Common myeloid progenitor, CD34-positive (primary cell): ENCODE results near the gene TMEM212.
A peak's percentile ranks its signal among the peaks of the same experiment; 100 is the strongest.

ENCODE experiments used
- CTCF ChIA-PET: fragments of 350-600 bp; sonication (Branson Sonifier 250); formaldehyde crosslinking; loops from one replicate; lab custom pipeline; 2021; ENCODE audit warnings: antibody characterized with exemption; lab: Charles Lee
- POLR2A ChIA-PET: fragments of 350-600 bp; sonication (Branson Sonifier 250); formaldehyde crosslinking; loops from one replicate; lab custom pipeline; 2021; ENCODE audit warnings: antibody characterized with exemption; lab: Charles Lee
- DNase-seq, 3 donors: peaks; one replicate each; pipeline versions ENCODE4 v3.0.0 to v3.0.0-alpha.2; 2013
- H3K27ac ChIP-seq, 2 experiments: 1 replicate in 1 of 2; 2 replicates in 1 of 2; pipeline ENCODE4 v1.7.0; 2013; ENCODE audit warnings: inconsistent platforms in 2 of 2, low read length in 2 of 2, mild to moderate bottlenecking in 2 of 2, low read depth in 1 of 2, moderate library complexity in 1 of 2; ENCODE audit not compliant: severe bottlenecking in 2 of 2, insufficient read depth in 1 of 2, poor library complexity in 1 of 2
- H3K27me3 ChIP-seq, 5 experiments: replicated peaks in 2 of 5; 1 replicate in 3 of 5; 2 replicates in 2 of 5; pipeline versions ENCODE4 v1.6.1 to v1.7.0; 2013; ENCODE audit warnings: low read length in 4 of 5, mild to moderate bottlenecking in 2 of 5, moderate library complexity in 2 of 5, inconsistent platforms in 1 of 5; ENCODE audit not compliant: insufficient read depth in 5 of 5, control insufficient read depth in 4 of 5
- H3K36me3 ChIP-seq, 4 experiments: 1 replicate in 2 of 4; 2 replicates in 2 of 4; pipeline versions ENCODE4 v1.6.1 to v1.7.0; 2013; ENCODE audit warnings: low read length in 3 of 4, control low read depth in 1 of 4, mild to moderate bottlenecking in 1 of 4; ENCODE audit not compliant: control insufficient read depth in 4 of 4, insufficient read depth in 4 of 4
- H3K4me1 ChIP-seq, 4 experiments: 1 replicate in 3 of 4; 2 replicates in 1 of 4; pipeline versions ENCODE4 v1.6.1 to v1.7.1; 2013; ENCODE audit warnings: low read length in 3 of 4, mild to moderate bottlenecking in 3 of 4, control low read depth in 1 of 4, inconsistent platforms in 1 of 4, moderate library complexity in 1 of 4; ENCODE audit not compliant: control insufficient read depth in 4 of 4, insufficient read depth in 4 of 4; ENCODE audit errors: control extremely low read depth in 1 of 4
- H3K4me3 ChIP-seq, 7 experiments: 1 replicate in 4 of 7; 2 replicates in 3 of 7; pipeline versions ENCODE4 v1.5.1 to v1.7.0; 2013; ENCODE audit warnings: mild to moderate bottlenecking in 7 of 7, low read length in 6 of 7, moderate library complexity in 6 of 7, inconsistent platforms in 2 of 7, low read depth in 2 of 7, control low read depth in 1 of 7; ENCODE audit not compliant: insufficient read depth in 4 of 7, control insufficient read depth in 1 of 7; ENCODE audit errors: extremely low read depth in 1 of 7
- H3K9me3 ChIP-seq, 5 experiments: 1 replicate in 4 of 5; 2 replicates in 1 of 5; pipeline versions ENCODE4 v1.6.1 to v1.7.1; 2013; ENCODE audit warnings: low read length in 4 of 5, mild to moderate bottlenecking in 2 of 5, inconsistent platforms in 1 of 5, low read depth in 1 of 5, moderate library complexity in 1 of 5; ENCODE audit not compliant: control insufficient read depth in 4 of 5, insufficient read depth in 2 of 5; ENCODE audit errors: control extremely low read depth in 1 of 5
- WGBS: methylation state at CpG from one replicate; pipeline ENCODE4 v1.1.5; 2013; ENCODE audit not compliant: insufficient coverage; 5-methylcytosine and 5-hydroxymethylcytosine counted together

Gene TMEM212

GRCh38 chr3:171827385-171827784 lies 15.8 kb upstream of the TMEM212 start:
- POLR2A ChIA-PET, result no interaction called here
- Histone ChIP-seq H3K27ac (no peak overlapping the region), H3K4me3 (no peak overlapping the region), H3K36me3 (no peaks in the 10 kb centered on the region), H3K27me3 (no peaks in the 10 kb centered on the region), H3K9me3 (no peaks in the 10 kb centered on the region), H3K4me1 (peaks cover 0 to 23% (median 3%) of the 10 kb centered on the region in 4 experiments)
- WGBS, result 97% methylated on average over 3 of the region's 3 CpGs
- no peak for DNase-seq
- CTCF ChIA-PET, result interaction anchor here (1.4 kb wide), 1 partner anchor 189 kb away, joined by 3 read pairs; no protein-coding TSS in a partner anchor

DNA sequence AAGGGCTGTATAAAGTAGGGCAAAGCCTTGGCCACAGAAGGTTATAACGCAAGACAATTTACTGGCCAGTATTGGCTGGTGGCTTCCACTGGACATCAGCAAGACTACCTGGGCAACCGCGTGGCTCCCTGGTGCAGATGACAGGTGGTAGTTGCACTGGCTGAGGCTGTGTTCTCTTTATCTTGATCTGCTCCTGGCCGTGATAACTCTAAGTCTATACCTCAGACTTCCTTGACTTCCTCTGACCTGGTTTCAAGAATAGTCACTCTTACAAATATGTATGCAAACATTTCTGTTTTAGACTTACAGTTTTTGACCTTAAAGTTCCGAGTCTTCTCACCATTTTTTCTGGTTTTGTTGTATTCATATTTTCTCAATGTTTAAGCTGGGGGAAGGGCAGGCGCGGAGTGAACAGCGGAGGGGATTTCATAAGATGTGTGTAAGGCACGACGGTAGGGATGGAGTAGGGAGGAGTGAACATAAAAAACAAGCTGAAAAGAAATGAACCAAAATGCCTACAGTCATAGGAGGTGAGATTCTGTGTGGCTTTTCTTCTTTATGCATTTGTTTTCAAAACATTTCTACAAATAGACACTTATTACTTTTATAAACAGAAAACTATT lies 15.2 kb upstream of the TMEM212 start:
- Histone ChIP-seq H3K9me3 (no peaks in the 10 kb centered on the region), H3K4me1 (peaks cover 0 to 23% (median 3%) of the 10 kb centered on the region in 4 experiments), H3K27ac (no peak overlapping the region), H3K36me3 (no peaks in the 10 kb centered on the region), H3K4me3 (no peak overlapping the region), H3K27me3 (no peaks in the 10 kb centered on the region)
- peak in 1 of 3 donors; percentile 46 for DNase-seq
- CTCF ChIA-PET, result interaction anchor here (0.9 to 3.1 kb wide), 3 partner anchors 56 to 867 kb away, joined by 3 to 13 read pairs (median 3); no protein-coding TSS in a partner anchor
- WGBS, result 47% methylated on average over 7 of the region's 10 CpGs
- POLR2A ChIA-PET, result no interaction called here

- Histone ChIP-seq H3K9me3 (no peaks in the 10 kb centered on the region), H3K4me3 (no peak overlapping the region), H3K36me3 (no peaks in the 10 kb centered on the region), H3K27me3 (no peaks in the 10 kb centered on the region), H3K27ac (no peak overlapping the region), H3K4me1 (peaks cover 0 to 23% (median 3%) of the 10 kb centered on the region in 4 experiments)
- POLR2A ChIA-PET, result no interaction called here
- CTCF ChIA-PET, result interaction anchor here (0.7 to 3.1 kb wide), 11 partner anchors 10 to 868 kb away, joined by 3 to 13 read pairs (median 3); partner anchors contain the start of gene PLD1
- DNase-seq, result peak in 1 of 3 donors; percentile 27
- 96% methylated on average over 4 of the region's 5 CpGs for WGBS
Observed at GRCh38 chr3:171828902-171829770, 14.0 kb upstream of the TMEM212 start.

GRCh38 chr3:171829841-171830517 lies 13.2 kb upstream of the TMEM212 start:
- no peak for DNase-seq
- H3K27ac ChIP-seq, result no peak overlapping the region
- ChIA-PET CTCF (interaction anchor here (0.7 to 3.1 kb wide), 10 partner anchors 9 to 783 kb away, joined by 3 to 13 read pairs (median 4); partner anchors contain the start of gene PLD1), POLR2A (no interaction called here)
- no peak overlapping the region for H3K4me3 ChIP-seq
- no peaks in the 10 kb centered on the region for H3K27me3 ChIP-seq
- 36% methylated on average over 6 of the region's 6 CpGs for WGBS
- no peaks in the 10 kb centered on the region for H3K36me3 ChIP-seq
- H3K4me1 ChIP-seq, result peaks cover 0 to 28% (median 3%) of the 10 kb centered on the region in 4 experiments
- H3K9me3 ChIP-seq, result no peaks in the 10 kb centered on the region

DNA sequence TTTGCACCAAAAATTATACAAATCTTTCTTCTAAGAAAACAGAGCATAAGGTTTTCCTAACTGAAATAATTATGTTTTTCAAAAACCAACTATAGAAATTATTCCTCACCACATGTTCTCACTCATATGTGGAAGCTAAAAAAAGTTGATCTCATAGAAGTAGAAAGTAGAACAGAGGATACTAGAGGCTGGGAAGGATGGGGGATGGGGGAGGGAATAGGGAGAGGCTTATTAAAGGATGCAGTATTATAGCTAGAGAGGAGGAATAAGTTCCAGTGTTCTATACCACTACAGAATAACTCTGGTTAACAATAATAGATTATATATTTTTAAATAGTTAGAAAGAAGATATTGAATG lies 12.7 kb upstream of the TMEM212 start:
- POLR2A ChIA-PET, result no interaction called here
- Histone ChIP-seq H3K9me3 (no peaks in the 10 kb centered on the region), H3K27me3 (no peaks in the 10 kb centered on the region), H3K4me1 (peaks cover 0 to 33% (median 3%) of the 10 kb centered on the region in 4 experiments), H3K4me3 (no peak overlapping the region), H3K36me3 (no peaks in the 10 kb centered on the region), H3K27ac (no peak overlapping the region)
- CTCF ChIA-PET, result interaction anchor here (0.9 to 3.1 kb wide), 4 partner anchors 10 to 190 kb away, joined by 3 to 13 read pairs (median 8); no protein-coding TSS in a partner anchor
- no peak for DNase-seq

GRCh38 chr3:171831936-171832335 lies 11.2 kb upstream of the TMEM212 start:
- CTCF ChIA-PET, result no interaction called here
- no peaks in the 10 kb centered on the region for H3K27me3 ChIP-seq
- no peak for DNase-seq
- H3K36me3 ChIP-seq, result no peaks in the 10 kb centered on the region
- no peaks in the 10 kb centered on the region for H3K9me3 ChIP-seq
- POLR2A ChIA-PET, result no interaction called here
- H3K4me3 ChIP-seq, result no peak overlapping the region
- H3K27ac ChIP-seq, result no peak overlapping the region
- peaks cover 0 to 34% (median 3%) of the 10 kb centered on the region in 4 experiments for H3K4me1 ChIP-seq
- WGBS, result 93% methylated on average over 2 of the region's 3 CpGs
